ENCODE data around the gene SUPT3H.
"Not testable (repeated sequence)": the region's sequence is repeated elsewhere in the genome, so short reads cannot be mapped to it uniquely, and the experiment has no call there.

The SUPT3H gene

DNA sequence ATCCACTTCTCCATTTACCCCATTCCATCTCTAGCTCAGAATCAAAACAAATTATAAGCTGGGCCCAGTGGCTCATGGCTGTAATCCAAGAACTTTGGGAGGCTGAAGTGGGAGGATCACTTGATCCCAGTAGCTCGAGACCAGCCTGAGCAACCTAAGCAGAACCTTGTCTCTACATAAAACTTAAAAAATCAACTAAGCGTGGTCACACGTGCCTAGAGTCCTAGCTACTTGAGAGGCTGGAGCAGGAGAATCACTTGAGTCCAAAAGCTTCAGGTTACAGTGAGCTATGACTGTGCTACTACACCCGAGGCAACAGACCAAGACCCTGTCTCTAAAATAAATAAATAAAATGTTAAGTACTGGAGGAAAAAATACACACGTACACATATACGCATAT, 124.3 kb downstream of the SUPT3H start:
- DNase-seq = no peak

- no peak for DNase-seq
Observed at GRCh38 chr6:45231660-45232059, 146.1 kb downstream of the SUPT3H start.

DNA sequence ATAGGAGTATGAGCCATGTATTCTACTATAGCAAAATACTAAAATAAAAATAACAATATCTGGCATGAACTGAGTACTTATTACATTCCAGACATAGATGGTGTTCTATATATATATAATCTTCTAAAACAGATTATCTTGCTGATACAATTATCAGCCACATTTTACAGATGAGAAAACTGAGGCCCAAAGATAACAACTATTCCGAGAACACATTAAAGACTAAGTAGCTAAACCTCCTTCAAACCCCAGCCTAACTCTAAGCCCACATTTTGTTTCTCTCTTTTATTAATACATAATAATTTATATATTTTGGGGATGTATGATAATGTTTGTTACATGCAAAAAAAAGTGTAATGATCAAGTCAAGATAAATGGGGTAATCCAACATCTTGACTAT, 148.3 kb downstream of the SUPT3H start:
- DNase-seq = no peak

GRCh38 chr6:45226081-45226480, 151.7 kb downstream of the SUPT3H start:
- DNase-seq = no peak

DNA sequence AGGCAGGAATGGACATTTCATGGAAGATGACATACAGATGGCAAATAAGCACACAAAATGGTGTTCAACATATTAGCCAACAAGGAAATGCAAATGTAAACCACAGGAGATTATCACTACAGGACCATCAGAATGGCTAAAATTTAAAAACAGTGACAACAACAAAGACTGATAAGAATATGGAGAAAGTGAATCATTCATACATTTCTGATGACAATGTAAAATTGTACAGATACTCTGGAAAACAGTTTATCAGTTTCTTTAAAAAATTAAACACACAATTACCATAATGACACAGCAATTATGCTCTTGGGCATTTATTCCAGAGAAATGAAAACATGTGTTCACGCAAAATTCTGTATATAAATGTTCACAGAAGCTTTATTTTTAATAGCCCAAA, 155.4 kb downstream of the SUPT3H start:
- no peak for DNase-seq

DNA sequence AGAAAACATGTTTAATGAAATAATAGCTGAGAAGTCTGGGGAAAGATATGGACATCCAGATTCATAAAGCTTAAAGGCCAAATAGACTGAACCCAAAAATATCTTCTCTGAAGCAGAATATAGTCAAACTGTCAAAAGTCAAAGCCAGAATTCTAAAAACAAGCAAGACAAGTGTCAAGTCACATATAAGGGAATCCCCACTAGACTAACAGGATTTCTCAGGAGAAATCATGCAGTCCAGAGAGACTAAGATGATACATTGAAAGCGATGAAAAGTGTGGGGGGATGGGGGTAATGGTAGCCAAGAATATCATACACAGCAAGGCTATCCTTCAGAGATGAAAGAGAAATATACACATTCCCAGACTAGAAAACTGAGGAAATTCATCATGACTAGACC, 162.0 kb downstream of the SUPT3H start:
- no peak for DNase-seq

- DNase-seq = no peak
Observed at GRCh38 chr6:45212976-45213375, 164.8 kb downstream of the SUPT3H start.

- DNase-seq = no peak
Observed at GRCh38 chr6:45209762-45210161, 168.0 kb downstream of the SUPT3H start.

GRCh38 chr6:45206793-45207492, 170.8 kb downstream of the SUPT3H start:
- DNase-seq = no peak

DNA sequence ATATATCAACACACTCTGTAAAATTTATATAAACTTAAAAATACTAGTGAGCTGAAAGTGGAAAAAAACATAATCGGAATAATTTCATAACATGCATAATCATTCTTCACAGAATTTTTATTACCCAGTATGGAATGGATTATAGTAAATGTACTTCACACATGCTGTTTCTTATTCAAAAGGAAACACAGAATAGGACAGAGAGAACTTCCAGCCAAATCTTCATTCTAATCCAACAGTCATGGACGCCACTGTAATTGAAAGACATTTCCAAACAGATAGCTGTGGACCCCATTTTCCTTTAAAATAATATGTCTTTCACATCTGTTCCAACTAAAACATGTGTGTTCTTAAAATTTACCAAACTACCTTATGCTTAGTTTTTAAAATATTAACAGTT, 176.2 kb downstream of the SUPT3H start:
- no peak for DNase-seq

- no peak for DNase-seq
Observed at GRCh38 chr6:45200510-45200909, 177.2 kb downstream of the SUPT3H start.

DNA sequence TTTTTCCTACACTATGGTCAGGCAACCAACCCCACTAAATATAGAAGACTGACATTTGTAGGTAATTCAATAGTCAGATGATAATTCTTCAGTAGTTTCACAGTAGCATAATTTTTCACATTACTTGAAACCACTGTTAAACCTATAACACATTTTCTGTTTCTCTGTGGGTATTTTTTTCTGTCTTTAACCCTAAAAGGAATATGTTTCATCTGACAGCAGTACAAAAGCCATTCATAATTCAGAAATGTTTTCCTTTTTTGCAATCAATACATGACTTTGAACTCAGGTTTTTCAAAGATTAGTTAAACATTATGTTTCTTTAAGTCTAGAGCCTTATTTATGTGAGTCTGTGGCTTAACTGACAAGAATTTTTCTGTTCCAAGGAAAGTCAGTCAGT, 178.2 kb downstream of the SUPT3H start:
- DNase-seq = no peak

DNA sequence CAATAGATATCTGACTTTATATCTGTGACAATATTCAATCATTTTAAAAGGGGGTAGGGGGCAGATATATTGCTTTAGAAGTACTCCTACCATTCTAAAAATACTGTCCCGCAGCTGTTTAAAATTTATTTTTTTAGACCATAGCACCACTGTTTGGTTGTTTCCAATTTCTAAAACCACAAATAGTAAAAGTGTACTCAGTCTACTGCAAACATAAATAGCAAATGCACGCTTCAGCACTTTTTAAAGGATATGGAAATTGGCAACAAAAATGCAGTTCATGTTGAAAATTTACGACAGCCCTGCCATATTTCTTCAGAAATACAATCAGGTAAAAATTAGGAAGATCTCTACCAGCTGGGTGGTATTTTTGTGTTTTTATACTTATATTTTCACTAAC, 181.6 kb downstream of the SUPT3H start:
- no peak for DNase-seq

- no peak for DNase-seq
Observed at GRCh38 chr6:45195137-45195536, 182.6 kb downstream of the SUPT3H start.

DNA sequence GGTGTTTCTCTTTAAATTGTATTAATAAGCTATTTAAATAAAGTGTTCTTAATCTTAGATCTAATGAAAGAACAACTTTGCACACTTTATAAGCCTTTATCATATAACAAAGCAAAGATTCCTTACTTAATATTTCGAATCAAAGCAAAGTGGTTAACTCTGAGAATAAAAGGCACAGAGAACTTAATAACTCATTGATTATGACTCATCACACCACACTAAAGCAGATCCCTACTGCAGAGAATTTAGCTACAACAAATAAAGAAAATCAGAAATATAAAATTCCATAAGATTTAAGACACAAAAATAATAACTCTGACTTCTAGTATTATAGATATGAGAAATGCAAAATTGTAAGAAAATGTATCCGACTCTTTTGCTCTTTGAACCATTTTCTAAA, 185.2 kb downstream of the SUPT3H start:
- DNase-seq = no peak

- no peak for DNase-seq
Observed at GRCh38 chr6:45191414-45191813, 186.3 kb downstream of the SUPT3H start.

- no peak for DNase-seq
Observed at GRCh38 chr6:45187836-45188235, 189.9 kb downstream of the SUPT3H start.

DNA sequence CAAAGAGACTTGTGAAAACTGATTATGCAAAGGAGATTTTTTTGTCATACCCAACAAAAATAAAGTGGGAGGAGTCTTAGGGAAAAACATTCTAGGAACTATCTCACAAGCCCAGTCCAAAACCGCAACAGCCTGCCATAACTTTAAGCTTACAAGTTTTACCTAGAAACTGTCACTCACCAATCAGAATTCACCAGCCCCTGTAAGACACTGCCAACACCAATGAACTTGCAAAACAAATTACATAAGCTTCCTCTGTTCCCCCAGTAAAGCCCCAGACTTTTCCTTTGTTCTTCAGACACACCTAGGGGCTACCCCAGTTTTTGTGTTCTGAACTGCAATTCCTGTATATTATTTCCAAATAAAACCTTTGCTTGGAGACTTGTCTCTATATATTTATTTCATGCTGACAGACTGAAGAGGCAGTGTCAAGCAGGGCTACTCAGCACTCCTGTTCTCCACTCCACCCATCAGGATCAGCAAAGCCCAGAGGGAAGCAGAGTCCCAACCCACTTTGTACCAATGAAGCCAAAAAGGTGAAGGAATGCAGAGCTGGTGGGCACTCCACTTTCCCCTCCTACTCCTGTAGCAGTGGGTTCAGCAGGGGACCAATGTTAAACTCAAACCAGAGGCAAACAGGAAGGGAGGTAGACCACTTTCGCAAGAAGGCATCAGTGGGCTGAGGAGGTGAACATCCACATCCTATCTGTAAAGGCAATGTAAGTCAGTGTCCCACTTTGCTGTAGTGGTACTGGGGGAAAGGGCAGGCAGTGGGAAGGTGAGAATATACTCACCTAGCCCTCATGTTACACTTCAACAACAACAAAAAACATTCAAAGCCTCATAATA, 192.1 kb downstream of the SUPT3H start:
- no peak for DNase-seq

DNA sequence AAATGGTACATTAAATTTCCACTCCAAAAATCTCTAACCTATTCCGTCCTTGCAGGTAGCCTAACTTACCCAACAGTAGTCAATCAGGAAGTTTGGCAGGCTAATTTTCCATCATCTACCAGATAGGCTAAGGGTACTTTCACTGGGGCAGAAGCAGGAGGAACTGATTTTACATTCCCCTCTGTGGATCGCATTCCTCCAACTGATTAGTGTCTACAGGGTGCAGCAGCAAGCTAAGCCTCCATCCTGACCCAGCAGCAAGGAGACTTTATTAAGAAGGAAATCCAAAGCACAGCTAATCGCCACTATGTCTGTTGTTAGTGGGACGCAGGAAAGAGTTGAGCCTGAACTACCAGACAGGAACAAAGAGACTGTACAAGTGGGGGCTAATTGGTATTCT, 192.8 kb downstream of the SUPT3H start:
- DNase-seq = no peak

DNA sequence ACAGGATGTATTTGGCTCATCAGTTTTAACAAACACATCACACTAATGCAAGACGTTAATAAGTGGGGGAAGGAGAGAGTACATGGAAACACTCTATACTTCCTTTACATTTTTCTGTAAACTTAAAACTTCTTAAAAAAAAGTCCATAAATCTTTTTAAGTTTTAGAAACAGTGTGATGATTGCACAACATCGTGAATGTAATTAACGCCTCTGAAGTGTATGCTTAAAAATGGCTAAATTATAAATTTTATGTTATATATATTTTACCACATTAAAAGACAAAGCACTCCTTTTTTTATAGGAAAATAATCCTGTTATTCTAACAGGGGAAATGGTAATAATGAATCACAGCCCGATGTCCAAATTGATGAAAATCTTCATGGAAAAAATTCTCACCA, 193.7 kb downstream of the SUPT3H start:
- no peak for DNase-seq

DNA sequence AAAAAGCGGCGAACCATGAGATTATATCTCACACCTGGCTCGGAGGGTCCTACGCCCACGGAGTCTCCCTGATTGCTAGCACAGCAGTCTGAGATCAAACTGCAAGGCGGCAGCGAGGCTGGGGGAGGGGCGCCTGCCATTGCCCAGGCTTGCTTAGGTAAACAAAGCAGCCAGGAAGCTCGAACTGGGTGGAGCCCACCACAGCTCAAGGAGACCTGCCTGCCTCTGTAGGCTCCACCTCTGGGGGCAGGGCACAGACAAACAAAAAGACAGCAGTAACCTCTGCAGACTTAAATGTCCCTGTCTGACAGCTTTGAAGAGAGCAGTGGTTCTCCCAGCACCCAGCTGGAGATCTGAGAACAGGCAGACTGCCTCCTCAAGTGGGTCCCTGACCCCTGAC, 201.4 kb downstream of the SUPT3H start:
- not testable (repeated sequence) for DNase-seq

DNA sequence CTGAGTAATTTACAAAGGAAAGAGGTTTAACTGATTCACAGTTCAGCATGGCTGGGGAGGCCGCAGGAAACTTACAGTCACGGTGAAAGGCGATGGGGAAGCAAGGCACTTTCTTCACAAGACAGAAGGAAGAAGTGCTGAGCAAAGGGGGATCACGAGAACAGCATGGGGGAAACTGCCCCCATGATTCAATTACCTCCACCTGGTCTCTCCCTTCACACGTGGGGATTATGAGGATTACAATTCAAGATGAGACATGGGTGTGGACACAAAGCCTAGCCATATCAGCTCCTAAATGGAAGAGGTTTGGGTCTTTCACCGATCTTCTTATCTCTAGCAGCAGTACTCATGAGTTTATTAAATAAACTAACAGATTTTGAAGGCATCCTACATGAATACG, 202.5 kb downstream of the SUPT3H start:
- DNase-seq = no peak

- no peak for DNase-seq
Observed at GRCh38 chr6:45174045-45174444, 203.7 kb downstream of the SUPT3H start.

- no peak for DNase-seq
Observed at GRCh38 chr6:45171380-45171779, 206.4 kb downstream of the SUPT3H start.

DNA sequence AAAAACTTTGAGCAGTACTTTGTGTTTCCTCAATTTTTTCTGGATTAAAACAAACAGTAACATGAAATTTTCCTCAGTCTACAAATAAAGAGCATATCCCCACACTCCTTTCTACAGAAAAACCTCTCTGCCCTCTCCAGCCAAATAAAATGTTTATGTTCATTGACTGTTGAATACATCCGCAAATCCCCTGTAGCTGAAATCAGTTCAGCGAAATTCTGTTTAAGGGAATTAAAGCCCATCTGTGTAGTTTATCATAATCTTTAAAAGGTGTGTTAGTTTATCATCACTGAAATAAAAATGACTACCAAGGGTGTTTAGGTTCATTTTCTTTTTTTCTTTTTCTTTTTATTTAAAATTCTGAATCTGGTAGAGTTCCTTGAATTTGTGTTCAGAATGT, 207.4 kb downstream of the SUPT3H start:
- no peak for DNase-seq

All from NCI-H2171 (cell line).